Renal cortical epithelial cell (primary cell): ENCODE measurements around the gene GHR. TPM values are rescaled to one million over a fixed set of nuclear protein-coding genes. Genes with fewer than 3 reads are reported as not detected.

Source experiments
- DNase-seq: peaks from one replicate; pipeline ENCODE4 v3.0.0-alpha.2; 2011; ENCODE audit warnings: low read depth
- total RNA-seq: library from RNA; depleted of rRNA; stranded (reverse); fragments of >200 nt; gene quantifications from 2 replicates; pipeline ENCODE4 v1.2.3, GENCODE V29; 2014

Gene GHR
- total RNA-seq, 1 donor from 2014 or later, result 0.55 TPM

GRCh38 chr5:42516282-42517042 lies 93.2 kb downstream of the GHR start:
- DNase-seq, result peak; percentile 28

GRCh38 chr5:42517164-42517563 lies 93.9 kb downstream of the GHR start:
- DNase-seq, result no peak

GRCh38 chr5:42518595-42519221 lies 95.5 kb downstream of the GHR start:
- DNase-seq, result no peak

- no peak for DNase-seq
These were observed 97.0 kb downstream of the GHR start for GRCh38 chr5:42520203-42520602.

GRCh38 chr5:42520957-42521356 lies 97.7 kb downstream of the GHR start:
- no peak for DNase-seq

- no peak for DNase-seq
These were observed 98.2 kb downstream of the GHR start for GRCh38 chr5:42521406-42521805.

- DNase-seq, result no peak
These were observed 99.5 kb downstream of the GHR start for GRCh38 chr5:42522783-42523182.

- DNase-seq, result no peak
These were observed 102.9 kb downstream of the GHR start for GRCh38 chr5:42526179-42526578.

- peak; percentile 17 for DNase-seq
These were observed 108.4 kb downstream of the GHR start for GRCh38 chr5:42531611-42532010.

- DNase-seq, result peak; percentile 16
These were observed 118.9 kb downstream of the GHR start for GRCh38 chr5:42542106-42542505.

GRCh38 chr5:42543774-42544173 lies 120.5 kb downstream of the GHR start:
- DNase-seq, result no peak

- DNase-seq, result no peak
These were observed 121.8 kb downstream of the GHR start for GRCh38 chr5:42545038-42545437.

- peak; percentile 92 for DNase-seq
These were observed 123.9 kb downstream of the GHR start for GRCh38 chr5:42547141-42547540.

- no peak for DNase-seq
These were observed 124.7 kb downstream of the GHR start for GRCh38 chr5:42547894-42548293.

- DNase-seq, result no peak
These were observed 129.4 kb downstream of the GHR start for GRCh38 chr5:42552597-42552996.

GRCh38 chr5:42553461-42553860 lies 130.2 kb downstream of the GHR start:
- DNase-seq, result no peak

- DNase-seq, result no peak
These were observed 131.8 kb downstream of the GHR start for GRCh38 chr5:42555010-42555409.

GRCh38 chr5:42555797-42556196 lies 132.6 kb downstream of the GHR start:
- no peak for DNase-seq

GRCh38 chr5:42557689-42558088 lies 134.4 kb downstream of the GHR start:
- DNase-seq, result no peak

- DNase-seq, result no peak
These were observed 138.4 kb downstream of the GHR start for GRCh38 chr5:42561656-42562055.

- no peak for DNase-seq
These were observed 141.6 kb downstream of the GHR start for GRCh38 chr5:42564689-42565356.

- DNase-seq, result peak; percentile 16
These were observed 143.5 kb downstream of the GHR start for GRCh38 chr5:42566652-42567295.
